ENCODE measurements around the gene DCTN2. TPM values are rescaled to one million over a fixed set of nuclear protein-coding genes. Genes with fewer than 3 reads are reported as not detected.
A peak's percentile ranks its signal among the peaks of the same experiment; 100 is the strongest.

Gene DCTN2
- polyA plus RNA-seq, 2 of the 4 experiments (the other 2 are of a cell fraction), result 169 to 211 TPM

DNA sequence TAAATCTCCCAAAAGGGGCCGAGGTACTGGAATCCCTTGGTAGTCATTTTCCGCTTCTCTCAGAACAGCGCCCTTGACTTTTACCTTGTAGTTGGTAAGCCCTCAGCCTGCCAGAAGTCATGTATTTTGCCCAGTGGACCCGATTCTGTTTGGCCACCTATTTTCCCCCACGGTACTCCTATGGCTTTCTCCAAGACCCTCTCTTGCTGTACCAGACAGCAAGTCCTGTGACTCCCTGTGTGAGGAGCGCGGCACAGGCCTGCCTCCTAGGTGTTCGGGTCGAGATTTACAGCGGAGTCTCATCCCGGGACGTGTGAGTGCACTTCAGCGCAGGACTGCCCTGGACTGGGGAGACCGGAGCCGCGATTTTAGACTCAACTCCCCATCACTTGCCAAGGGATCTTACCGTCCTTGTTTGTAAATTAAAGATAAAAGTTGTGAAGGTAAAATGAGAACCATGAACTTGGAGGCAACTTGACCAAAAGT lies 25.4 kb downstream of the DCTN2 start:
- FAIRE-seq (no peak), DNase-seq (ENCODE audit: low read depth in 1 of 2, low spot score in 1 of 2) (peak in 1 of 2 experiments; percentile 70), ATAC-seq (no peak)
- TF ChIP-seq MAFK (IDR thresholded peaks at IDR 0.05; ENCODE audit: partially characterized antibody), result no peak
- TF ChIP-seq HOXB5 (CRISPR knock-in tag; IDR thresholded peaks at IDR 0.05), result no peak
- TF ChIP-seq, protein P1, sequence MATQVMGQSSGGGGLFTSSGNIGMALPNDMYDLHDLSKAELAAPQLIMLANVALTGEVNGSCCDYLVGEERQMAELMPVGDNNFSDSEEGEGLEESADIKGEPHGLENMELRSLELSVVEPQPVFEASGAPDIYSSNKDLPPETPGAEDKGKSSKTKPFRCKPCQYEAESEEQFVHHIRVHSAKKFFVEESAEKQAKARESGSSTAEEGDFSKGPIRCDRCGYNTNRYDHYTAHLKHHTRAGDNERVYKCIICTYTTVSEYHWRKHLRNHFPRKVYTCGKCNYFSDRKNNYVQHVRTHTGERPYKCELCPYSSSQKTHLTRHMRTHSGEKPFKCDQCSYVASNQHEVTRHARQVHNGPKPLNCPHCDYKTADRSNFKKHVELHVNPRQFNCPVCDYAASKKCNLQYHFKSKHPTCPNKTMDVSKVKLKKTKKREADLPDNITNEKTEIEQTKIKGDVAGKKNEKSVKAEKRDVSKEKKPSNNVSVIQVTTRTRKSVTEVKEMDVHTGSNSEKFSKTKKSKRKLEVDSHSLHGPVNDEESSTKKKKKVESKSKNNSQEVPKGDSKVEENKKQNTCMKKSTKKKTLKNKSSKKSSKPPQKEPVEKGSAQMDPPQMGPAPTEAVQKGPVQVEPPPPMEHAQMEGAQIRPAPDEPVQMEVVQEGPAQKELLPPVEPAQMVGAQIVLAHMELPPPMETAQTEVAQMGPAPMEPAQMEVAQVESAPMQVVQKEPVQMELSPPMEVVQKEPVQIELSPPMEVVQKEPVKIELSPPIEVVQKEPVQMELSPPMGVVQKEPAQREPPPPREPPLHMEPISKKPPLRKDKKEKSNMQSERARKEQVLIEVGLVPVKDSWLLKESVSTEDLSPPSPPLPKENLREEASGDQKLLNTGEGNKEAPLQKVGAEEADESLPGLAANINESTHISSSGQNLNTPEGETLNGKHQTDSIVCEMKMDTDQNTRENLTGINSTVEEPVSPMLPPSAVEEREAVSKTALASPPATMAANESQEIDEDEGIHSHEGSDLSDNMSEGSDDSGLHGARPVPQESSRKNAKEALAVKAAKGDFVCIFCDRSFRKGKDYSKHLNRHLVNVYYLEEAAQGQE (IDR thresholded peaks at IDR 0.05), result no peak
- no peak for TF ChIP-seq HOXB13 (CRISPR knock-in tag; IDR thresholded peaks at IDR 0.05; ENCODE audit: low read depth)
- no peak for TF ChIP-seq NR3C1 (IDR thresholded peaks at IDR 0.05)
- ChIA-PET POLR2A (no interaction called here), CTCF (interaction anchor here (2.1 kb wide), 1 partner anchor 25 kb away, joined by 5 read pairs; the partner anchor contains the start of gene DCTN2)
- WGBS (ENCODE audit: missing lambda C conversion rate), result 68% methylated on average over 17 of the region's 17 CpGs
- Histone ChIP-seq H3K4me3 (peak overlapping the region; percentile 70), H3K4me2 (peak overlapping the region; percentile 85), H3K4me1 (peaks cover 61% of the 10 kb centered on the region), H3K27ac (peak overlapping the region; percentile 95 to 98), H3K9me3 (no peaks in the 10 kb centered on the region)

- peaks cover 61% of the 10 kb centered on the region for H3K4me1 ChIP-seq
- ATAC-seq (peak; percentile 41 to 83), DNase-seq (ENCODE audit: low read depth in 1 of 2, low spot score in 1 of 2) (peak; percentile 93 to 99), FAIRE-seq (no peak)
- under 1% methylated on average over 28 of the region's 52 CpGs for WGBS (ENCODE audit: missing lambda C conversion rate)
- ChIA-PET CTCF (interaction anchor here (1.0 to 2.1 kb wide), 2 partner anchors 26 to 62 kb away, joined by 4 to 5 read pairs; partner anchors contain the start of gene DCTN2), POLR2A (interaction anchor here (0.6 to 1.7 kb wide), 4 partner anchors 8 to 66 kb away, joined by 3 to 5 read pairs (median 4); partner anchors contain the start of gene GLI1)
- H3K9me3 ChIP-seq, result no peaks in the 10 kb centered on the region
- peak within 1 kb of the TSS; percentile 91 for H3K4me2 ChIP-seq
- peak within 1 kb of the TSS; percentile 85 for H3K4me3 ChIP-seq
- peak within 1 kb of the TSS; percentile 98 for H3K27ac ChIP-seq
- TF ChIP-seq MYC (IDR thresholded peaks at IDR 0.05; ENCODE audit: borderline replicate concordance, low read length) (no peak; the same call in 1 of the 2 replicates), ZFP36 (IDR thresholded peaks at IDR 0.05; ENCODE audit: borderline replicate concordance, partially characterized antibody) (no peak), TFCP2L1 (CRISPR knock-in tag; IDR thresholded peaks at IDR 0.05) (no peak), HEYL (CRISPR knock-in tag; IDR thresholded peaks at IDR 0.05) (no peak), HDAC2 (IDR thresholded peaks at IDR 0.05) (no peak), RNF2 (IDR thresholded peaks at IDR 0.05; ENCODE audit: borderline replicate concordance, low read depth) (no peak), PHF8 (IDR thresholded peaks at IDR 0.05; ENCODE audit: borderline replicate concordance, low read depth) (peak; percentile 98), EHF (CRISPR knock-in tag; IDR thresholded peaks at IDR 0.05) (no peak), ZC3H11A (IDR thresholded peaks at IDR 0.05) (no peak), NR3C1 (IDR thresholded peaks at IDR 0.05) (no peak), MAFK (IDR thresholded peaks at IDR 0.05; ENCODE audit: partially characterized antibody) (no peak), SMC3 (IDR thresholded peaks at IDR 0.05) (no peak), ZNF302 (CRISPR knock-in tag; IDR thresholded peaks at IDR 0.05) (no peak), ATOH8 (CRISPR knock-in tag; IDR thresholded peaks at IDR 0.05; ENCODE audit: low read depth) (0 out of 2 replicates have a peak, but pooled peaks have one; percentile 15), HES2 (IDR thresholded peaks at IDR 0.05) (no peak), RFX5 (IDR thresholded peaks at IDR 0.05) (peak; percentile 54; the same call in 1 of the 2 replicates), RCOR1 (IDR thresholded peaks at IDR 0.05; ENCODE audit: low read depth, low read length) (no peak), JUNB (IDR thresholded peaks at IDR 0.05) (peak; percentile 60; the same call in 1 of the 2 replicates), RAD21 (conservative IDR thresholded peaks at IDR 0.05 in 1 of 2, IDR thresholded peaks at IDR 0.05 in 1 of 2) (no peak), NPAS2 (CRISPR knock-in tag; IDR thresholded peaks at IDR 0.05; ENCODE audit: borderline replicate concordance) (no peak), FOSB (CRISPR knock-in tag; IDR thresholded peaks at IDR 0.05) (peak; percentile 10; the same call in 1 of the 2 replicates), FOXS1 (CRISPR knock-in tag; IDR thresholded peaks at IDR 0.05) (no peak), CHD4 (IDR thresholded peaks at IDR 0.05; ENCODE audit: borderline replicate concordance) (no peak)
- TF ChIP-seq, protein P2, sequence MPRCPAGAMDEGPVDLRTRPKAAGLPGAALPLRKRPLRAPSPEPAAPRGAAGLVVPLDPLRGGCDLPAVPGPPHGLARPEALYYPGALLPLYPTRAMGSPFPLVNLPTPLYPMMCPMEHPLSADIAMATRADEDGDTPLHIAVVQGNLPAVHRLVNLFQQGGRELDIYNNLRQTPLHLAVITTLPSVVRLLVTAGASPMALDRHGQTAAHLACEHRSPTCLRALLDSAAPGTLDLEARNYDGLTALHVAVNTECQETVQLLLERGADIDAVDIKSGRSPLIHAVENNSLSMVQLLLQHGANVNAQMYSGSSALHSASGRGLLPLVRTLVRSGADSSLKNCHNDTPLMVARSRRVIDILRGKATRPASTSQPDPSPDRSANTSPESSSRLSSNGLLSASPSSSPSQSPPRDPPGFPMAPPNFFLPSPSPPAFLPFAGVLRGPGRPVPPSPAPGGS (IDR thresholded peaks at IDR 0.05), result peak; percentile 98
- TF ChIP-seq, protein P3, sequence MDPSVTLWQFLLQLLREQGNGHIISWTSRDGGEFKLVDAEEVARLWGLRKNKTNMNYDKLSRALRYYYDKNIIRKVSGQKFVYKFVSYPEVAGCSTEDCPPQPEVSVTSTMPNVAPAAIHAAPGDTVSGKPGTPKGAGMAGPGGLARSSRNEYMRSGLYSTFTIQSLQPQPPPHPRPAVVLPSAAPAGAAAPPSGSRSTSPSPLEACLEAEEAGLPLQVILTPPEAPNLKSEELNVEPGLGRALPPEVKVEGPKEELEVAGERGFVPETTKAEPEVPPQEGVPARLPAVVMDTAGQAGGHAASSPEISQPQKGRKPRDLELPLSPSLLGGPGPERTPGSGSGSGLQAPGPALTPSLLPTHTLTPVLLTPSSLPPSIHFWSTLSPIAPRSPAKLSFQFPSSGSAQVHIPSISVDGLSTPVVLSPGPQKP (IDR thresholded peaks at IDR 0.05; ENCODE audit: low read depth, low read length), result no peak
Observed at GRCh38 chr12:57520053-57520818, 26.8 kb downstream of the DCTN2 start, which contains the start of gene DDIT3. Gene DDIT3, minus strand, starts transcription at chr12:57520514. Its CDS starts 3,108 bp downstream, at chr12:57517406.

All from A549 (cell line).